HG02885 (cell line): ENCODE data around the gene FH.

ENCODE experiments used
- ATAC-seq: cut with Tn5 transposase; IDR thresholded peaks from one replicate; pipeline ENCODE4 v1.9.1; 2021; ENCODE audit warnings: mild to moderate bottlenecking; ENCODE audit not compliant: unreplicated experiment, poor library complexity

FH gene

DNA sequence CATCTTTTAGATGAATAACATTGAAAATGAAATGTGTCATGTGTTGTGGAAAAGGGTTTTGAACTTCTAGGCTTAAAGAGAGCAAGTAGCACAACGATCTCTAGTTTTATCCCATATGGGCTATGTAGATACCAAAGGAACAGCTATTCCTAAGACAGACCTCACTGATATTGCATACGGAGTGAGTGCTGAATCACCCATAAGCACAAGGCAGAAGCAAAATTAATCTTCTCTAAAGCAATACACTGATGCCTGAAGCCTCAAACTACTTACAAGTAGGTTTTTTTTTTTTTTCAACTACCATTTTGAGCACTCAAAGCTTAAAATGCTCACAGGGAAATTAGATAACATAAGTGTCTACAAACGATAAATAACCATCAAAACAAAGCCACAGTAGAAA is 7.6 kb upstream of the FH start:
- no peak for ATAC-seq

DNA sequence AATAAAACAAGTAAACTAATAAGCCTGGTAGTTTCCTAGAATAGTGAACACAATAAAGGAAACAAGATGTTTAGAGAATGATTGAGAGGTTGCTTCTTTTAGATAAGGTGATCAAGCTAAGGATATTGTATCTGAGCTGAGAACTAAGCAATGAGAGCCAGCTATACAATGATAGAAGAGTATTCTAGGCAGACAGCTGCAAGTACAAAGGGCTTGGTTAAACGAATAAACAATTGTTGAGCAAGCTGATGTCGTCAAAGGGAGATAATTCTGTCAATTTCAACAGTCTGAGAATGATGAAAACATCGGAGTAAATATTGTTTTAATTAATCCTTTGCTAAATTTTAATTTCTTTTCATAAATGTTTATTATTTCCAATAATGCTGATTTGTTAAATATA is 5.5 kb upstream of the FH start:
- ATAC-seq: no peak

DNA sequence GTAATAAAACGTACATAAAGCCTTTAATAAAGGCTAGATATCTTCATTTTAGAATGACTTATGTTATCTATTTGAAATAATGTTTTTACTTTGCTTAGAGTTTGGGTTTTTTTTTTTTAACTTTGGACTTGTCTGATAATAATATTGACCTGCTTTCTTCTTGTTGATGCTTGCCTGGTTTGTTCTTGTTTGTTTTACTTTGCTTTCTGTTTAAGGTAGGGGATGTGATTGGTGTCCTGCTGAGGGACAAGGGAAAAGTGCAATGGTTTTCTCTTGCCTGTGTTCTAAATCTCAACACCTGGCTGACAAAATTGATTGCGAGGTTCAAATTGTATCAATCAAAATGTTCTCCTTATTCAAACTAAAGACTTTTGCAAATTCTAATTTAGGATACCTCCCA is 2.2 kb upstream of the FH start:
- no peak for ATAC-seq

DNA sequence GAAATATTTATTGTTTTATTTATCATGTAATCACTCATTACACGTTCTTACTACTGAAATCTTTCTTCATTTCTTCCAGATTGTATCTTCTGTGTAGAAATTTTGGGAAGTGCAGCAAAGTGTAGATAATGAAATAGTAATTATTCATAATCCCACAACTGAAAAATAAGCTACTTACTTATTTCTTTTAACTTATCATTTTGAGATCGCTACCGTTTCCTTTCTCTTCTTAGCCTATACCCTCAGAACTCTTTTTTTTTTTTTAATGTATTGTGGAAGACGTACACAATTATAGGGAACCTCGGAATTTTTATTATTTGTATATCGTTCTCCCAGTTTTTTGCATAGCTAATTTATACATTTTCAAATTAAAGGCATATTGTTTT is 518 bp upstream of the FH start:
- no peak for ATAC-seq

DNA sequence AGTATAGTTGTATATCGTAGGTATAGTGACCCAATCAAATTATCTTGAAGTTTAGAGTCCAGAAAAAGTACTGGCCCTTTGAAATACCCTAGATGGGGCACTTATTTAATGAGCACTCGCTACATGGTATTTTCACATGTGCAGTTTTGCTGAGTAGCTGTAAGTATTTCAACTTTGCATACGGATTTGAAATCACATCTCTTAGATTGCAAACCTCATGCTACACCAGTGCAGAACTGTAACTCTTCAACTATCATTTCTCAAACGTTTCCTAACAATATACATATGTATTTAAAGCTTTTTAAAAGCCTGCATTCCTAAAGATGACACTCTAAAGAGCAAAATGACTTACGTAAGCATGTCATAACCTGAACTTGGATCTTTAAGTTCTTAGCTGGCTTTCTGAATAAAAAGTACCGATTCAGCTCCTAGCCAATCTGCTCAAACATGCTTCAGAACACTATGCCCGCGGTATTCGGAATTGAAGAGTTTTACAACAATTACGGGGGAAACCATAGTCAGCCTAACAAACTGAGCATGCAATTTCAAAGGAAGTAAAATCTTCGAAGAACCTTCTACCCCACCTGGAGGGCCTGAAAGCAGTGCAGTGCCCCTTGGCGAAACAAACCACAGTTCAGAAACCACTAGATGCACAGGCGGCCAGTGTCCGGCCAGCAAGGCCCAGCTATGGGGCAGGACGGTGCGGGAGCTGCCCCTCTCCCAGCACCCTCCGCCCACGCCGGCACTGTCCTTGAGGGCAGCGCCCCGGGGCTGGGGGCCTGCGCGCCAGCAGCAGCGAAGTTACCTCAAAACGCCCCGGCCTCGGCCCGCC is 863 bp downstream of the FH start:
- peak; percentile 30 for ATAC-seq

DNA sequence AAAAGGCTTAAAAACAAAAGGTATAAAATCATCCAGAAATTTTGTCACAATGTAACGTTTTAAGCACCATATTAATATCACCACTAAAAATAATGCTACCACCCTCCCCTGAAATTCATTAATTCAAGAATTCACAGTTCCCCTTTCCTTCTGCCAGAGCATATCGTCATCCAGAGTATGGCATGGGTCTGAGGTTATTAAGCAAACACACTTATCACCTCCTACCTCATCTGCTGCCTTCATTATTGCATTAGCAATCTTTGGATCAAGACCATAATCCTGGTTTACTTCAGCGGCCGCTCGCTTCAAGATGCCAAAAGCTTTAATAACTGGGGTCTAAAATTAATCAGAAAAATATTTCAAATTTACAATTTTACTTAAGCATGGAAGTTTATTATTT is 6.2 kb downstream of the FH start:
- no peak for ATAC-seq

DNA sequence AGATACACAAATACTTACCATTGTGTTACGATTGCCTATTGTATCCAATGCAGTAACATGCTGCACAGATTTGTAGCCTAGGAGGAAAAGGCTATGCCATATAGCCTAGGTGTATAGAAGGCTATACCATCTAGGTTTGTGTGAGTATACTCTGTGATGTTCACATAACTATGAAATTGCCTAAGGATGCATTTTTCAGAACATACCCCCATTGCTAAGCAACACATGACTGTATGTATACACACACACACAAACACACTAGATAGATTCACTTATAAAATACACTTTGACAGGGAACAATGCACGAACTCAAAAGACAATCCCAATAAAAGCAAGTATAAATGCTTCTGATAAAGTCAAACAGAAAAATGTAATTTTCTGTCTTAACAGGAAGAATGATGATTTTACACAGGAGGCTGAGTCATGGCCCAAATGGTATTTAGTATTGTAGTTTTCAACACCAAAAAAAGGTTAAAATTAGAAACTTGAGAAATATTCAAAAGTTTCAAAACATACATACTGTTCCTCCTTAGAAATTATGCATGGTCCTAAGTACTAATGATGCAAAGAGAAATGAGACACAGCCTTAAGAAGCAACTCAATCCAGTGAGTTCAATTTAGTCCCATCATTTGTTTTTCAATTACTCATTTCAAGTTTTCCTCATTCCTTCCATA is 12.2 kb downstream of the FH start:
- ATAC-seq: no peak

DNA sequence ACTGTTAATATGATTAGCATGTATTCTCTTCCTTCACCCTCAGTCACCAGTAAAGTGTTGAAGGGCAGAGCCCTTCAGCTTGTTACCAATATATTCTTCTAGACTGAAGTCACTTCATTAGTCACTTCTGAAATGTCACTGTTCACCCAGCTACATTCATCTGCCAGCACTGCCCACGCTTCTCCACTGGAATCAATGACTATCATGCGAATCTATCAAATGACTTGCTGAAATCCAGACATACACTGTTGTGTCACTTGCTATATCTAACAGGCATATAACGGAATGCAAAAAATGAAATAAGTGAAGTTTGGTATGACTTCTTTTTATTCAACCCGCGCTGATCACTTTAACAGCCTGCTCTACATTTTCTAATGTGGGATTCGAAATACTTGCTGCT is 16.1 kb downstream of the FH start:
- no peak for ATAC-seq

DNA sequence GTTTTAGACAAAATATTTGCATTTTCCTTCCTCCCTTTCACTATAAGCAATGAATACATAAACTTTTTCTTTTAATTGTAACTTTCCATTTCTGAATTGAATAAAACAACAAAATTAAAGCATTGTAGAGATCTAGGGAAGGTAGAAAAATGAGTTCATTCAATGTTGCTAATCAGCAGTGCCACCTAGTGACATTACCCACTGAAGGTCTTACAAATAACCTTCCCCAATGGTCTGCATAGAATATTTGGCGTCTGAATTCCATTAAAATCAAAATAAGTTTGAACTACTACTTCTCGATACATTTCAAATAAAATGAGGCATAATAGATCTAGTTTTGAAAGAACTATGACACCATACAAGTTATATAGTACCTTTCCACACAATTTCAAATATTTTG is 19.6 kb downstream of the FH start:
- no peak for ATAC-seq

DNA sequence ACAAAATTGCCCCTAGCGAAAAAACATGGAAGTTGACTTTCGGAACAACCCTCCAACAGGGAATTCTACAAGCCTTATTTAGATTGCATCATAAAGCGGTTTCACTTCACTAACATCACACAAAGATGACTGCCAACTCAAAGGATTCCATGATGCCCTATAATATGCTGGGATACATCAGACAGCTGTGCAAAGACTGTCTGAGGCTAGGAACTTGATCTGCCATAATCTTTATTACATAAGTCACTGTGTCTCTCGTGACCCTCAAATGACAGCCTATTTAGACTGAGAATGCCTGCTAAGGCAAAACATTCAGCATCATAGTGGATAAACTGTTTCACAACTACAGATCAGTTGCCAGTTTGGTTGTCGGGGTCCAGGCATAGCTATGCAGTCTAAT is 23.8 kb downstream of the FH start:
- ATAC-seq: no peak

DNA sequence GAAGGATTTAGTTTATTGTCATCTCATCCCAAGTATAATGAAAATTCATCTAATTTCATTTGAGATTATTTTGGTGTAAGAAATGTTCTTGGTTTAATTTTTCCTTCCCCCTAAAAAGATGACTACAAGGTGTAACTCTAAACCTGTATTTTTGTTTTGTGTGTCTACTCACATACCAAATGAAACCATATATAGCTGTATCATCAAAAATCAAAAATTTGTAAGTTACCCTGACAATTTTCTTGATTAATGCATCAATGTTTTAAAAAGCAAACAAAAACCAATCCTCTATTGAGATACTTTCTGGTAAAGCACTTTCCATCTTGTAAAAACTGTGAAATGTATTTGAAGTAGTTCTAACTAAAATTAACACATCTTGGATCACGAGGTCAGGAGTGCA is 30.8 kb downstream of the FH start:
- ATAC-seq: no peak

DNA sequence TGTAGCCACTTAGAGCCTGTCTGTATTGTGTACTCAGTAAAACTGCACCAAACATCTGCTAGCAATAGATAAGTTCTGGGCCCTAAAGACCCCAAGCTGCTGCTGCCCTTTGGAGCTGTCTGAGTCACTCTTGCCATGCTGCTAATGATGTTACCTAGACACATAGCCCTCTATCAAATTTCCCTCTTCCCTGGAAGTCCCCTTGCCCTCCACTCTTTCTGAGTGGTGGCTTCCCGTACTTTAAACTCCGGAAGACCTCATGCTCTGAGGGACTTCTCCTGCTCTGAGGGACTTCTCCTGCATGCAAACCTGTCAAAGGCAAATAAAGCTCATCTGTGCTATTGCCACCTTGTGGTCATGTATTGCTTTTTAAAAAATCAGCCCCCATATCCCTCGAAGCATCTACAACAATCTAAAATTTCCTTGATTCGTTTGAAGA is 34.0 kb downstream of the FH start:
- ATAC-seq: peak; percentile 71

DNA sequence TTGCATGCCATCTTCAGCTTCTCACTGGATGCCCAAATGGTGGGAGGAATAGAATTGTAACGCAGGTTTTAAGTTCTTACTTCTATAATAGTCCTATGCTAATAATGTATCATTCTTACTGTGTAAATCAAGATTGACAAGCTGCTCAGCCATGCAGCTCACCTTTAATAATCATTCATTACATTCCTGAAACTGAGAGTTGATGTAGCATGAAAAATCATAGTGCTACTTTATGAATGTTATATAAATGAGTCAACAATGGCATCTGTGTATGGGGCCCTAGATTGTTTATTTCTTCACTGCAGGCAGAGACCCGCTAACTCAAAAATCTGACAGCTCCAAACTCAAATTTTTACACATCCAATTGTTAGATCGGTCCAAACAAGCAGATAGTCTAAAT is 34.4 kb downstream of the FH start:
- peak; percentile 77 for ATAC-seq

DNA sequence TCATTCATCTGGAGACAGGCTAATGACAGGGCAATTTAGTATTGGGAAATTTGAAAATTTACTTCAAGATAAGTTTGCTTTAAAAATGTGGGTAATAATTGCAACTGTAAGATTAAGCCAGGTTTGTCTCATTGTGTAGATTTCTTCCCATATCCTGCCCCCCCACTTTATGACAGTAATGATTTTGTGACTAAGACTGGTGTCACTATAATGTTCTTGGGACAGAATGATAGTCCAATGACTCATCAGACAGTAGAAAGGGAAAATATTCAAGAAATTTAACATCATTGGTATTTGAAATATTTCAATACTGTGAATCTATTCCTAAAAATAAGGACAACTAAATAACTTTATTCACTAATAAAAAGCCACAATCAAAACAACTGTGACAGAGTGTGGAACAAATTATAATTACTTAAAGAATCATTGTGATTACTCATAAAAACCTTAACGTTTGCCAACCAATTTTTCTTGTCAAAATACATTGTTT is 36.7 kb downstream of the FH start:
- ATAC-seq: no peak

DNA sequence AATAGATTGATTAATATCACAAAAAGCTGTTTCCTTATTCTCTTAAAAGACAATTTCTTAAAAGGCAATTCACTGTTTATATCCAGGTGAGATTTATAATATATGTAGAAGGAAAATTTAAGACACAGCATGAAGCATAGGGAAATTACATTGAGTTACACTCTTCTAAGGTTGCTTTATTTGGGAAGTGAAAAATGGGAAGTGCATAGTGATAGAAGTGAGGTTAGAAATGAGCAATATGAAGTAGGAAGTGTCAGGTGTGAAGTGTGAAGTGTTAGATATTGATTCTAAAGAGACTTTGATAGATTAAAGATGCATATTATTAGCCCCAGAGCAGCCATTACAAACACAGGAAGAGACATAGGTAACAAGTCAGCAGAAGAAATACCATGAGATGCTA is 40.3 kb downstream of the FH start:
- ATAC-seq: no peak

DNA sequence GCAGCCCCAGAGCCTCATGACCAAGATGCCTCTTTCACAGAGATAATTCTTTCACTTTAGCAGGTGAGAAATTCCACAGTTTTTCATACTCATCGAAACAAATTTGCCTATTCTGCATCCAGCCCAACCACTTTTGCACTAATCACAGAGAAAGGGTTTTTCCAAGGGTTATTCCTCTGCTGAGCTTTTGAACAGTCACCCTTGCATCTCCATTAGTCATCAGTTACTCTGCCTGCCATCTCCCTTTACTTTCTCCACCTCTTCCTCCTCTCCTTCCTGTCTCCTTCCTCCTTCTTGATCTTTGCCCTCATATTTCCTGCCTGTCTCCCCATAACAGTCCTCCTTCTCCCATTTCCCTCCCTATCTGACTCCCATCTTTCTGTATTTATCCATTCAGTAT is 43.9 kb downstream of the FH start:
- no peak for ATAC-seq

DNA sequence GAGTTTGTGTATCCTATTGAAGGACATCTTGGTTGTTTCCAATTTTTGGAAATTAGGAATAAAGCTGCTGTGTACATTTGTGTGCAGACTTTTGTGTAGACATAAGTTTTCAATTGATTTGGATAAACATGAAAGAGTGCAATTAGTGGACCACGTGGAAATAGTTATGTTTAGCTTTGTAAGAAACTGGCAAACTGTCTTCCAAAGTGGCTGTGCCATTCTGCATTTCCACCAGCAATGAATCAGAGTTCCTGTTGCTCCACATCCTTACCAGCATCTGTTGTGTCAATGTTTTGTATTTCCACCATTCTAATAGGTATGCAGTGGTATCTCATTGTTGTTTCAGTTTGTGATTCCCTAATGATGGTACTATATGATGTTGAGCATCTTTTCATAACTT is 46.5 kb downstream of the FH start:
- ATAC-seq: no peak

DNA sequence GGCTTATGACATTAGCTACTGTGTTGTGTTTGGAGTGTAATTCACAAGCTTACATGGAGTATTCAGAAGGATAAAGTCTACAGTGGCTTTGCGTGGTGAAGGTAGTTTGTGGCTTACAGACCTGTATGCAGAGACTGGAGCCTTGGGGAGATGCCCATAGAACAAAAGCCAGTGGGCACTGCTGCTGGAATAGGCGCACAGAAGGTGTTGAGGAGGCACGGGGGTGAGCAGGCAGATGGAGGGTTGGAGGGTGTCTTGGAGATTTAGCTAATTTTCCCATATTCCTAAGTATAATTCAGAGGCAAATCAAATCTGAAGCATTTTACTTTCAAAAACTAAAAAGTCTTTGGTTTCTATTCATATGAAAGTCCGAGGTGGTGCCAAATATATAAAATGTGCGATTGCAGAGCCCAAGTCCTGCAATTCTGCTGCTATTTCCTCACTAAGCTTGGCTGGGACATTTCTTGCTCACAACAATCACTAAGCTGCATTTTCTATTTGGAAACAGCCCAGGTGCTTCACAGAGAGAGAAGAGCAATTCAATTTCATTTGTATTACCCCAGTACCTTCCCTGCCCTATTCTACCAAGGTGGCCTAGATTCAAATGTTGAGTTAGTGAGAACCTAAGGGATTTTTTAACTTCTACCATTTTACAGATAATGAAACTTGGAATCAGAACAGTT is 48.5 kb downstream of the FH start:
- ATAC-seq: no peak

DNA sequence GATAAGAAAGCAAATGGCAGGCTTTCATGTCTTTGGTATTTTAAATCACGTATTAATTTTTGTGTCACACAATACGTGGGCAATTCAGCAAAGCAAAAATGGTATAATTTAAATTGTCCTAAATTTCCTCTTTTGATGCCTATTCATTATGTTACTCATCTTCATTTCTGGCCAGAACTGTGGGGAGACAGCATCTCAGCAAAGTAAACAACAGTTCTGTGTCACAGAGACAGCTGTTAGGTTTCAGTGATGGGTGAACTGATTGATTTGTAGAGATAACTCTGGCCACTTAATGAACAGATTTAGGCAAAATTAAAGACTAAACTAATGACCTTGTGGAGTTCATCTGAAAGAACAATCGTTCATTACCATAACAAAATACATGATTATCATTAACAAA is 49.2 kb downstream of the FH start:
- ATAC-seq: no peak

DNA sequence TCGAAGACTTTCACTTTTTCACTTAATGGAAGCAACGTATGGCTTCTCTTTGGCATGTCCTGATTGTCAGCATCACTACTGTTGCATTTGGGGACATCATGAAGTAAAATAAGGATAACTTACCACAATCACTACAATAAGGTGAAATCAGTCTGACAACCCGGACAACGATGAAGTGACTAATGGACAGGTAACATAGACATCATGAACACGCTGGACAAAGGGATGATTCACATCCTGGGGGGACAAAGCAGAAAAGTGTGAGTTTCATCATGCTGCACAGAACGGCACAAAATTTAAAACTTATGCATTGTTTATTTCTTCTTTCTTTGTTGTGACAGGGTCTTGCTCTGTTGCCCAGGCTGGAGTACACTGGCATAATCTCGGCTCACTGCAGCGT is 53.9 kb downstream of the FH start:
- ATAC-seq: no peak

DNA sequence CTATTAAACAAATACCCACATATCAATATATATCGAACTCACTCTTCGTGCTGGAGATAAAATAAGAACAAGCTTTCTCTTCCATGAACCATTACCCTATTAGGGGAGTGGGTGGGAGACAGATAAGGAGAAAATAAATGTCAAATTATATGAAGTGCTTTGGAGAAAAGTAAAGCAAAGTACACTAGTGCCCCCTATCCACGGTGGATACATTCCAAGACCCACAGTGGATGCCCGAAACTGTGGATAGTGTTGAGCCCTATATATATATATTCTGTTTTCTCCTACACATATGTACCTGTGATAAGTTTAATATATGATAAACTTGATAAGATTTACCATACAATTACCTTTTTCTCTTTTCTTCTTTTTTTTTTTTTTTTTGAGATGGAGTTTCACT is 54.6 kb downstream of the FH start:
- ATAC-seq: no peak
